Upper lobe of right lung (tissue), 1 donor: ENCODE results near the gene ABLIM2. TPM values are rescaled to one million over a fixed set of nuclear protein-coding genes. Genes with fewer than 3 reads are reported as not detected.

Source experiments
- ATAC-seq: fragments of 200-7000 bp; cut with Tn5 transposase; one replicate; pipeline ENCODE4 v1.9.1; 2020; ENCODE audit warnings: mild to moderate bottlenecking, moderate library complexity
- DNase-seq: peaks from one replicate; pipeline ENCODE4 v3.0.0-alpha.2; 2020
- H3K27ac ChIP-seq: fragments of 200-600 bp; one replicate; pipeline ENCODE4 v1.8.0; 2022
- H3K27me3 ChIP-seq: fragments of 200-600 bp; one replicate; pipeline ENCODE4 v1.8.0; 2022; ENCODE audit warnings: mild to moderate bottlenecking
- H3K36me3 ChIP-seq: fragments of 200-600 bp; one replicate; pipeline ENCODE4 v1.8.0; 2022
- H3K4me1 ChIP-seq: fragments of 200-600 bp; one replicate; pipeline ENCODE4 v1.8.0; 2022
- H3K4me3 ChIP-seq: fragments of 200-600 bp; one replicate; pipeline ENCODE4 v1.8.0; 2022; ENCODE audit warnings: mild to moderate bottlenecking
- H3K9me3 ChIP-seq: fragments of 200-600 bp; one replicate; pipeline ENCODE4 v1.8.0; 2022
- CTCF ChIP-seq: fragments of 200-600 bp; IDR thresholded peaks from one replicate; pipeline ENCODE4 v1.8.0; 2022; ENCODE audit warnings: antibody characterized with exemption
- intact Hi-C: fragments of 100-400 bp; cut with DNase I; formaldehyde crosslinking; loops from one replicate; pipeline ENCODE4 v1.11.0; 2022
- total RNA-seq: library from RNA; stranded (reverse); fragmentation: NEBNext Ultra II Directional; extraction: Animal tissue kit (Norgen Biotek cat#: 25700); gene quantifications from one replicate; pipeline ENCODE4 v1.2.1, GENCODE V29; 2021
- donor health status: DM: no; HTN: yes; CAD: no; lungs with severe emphysema.

Gene ABLIM2
- total RNA-seq, 1 donor from 2014 or later, result 12.7 TPM

- H3K4me1 ChIP-seq, result no peaks in the 10 kb centered on the region
- no peak for TF ChIP-seq CTCF
- H3K27me3 ChIP-seq, result no peaks in the 10 kb centered on the region
- no peak overlapping the region for H3K4me3 ChIP-seq
- DNase-seq (no peak), ATAC-seq (no peak)
- H3K27ac ChIP-seq, result no peak overlapping the region
- H3K9me3 ChIP-seq, result no peaks in the 10 kb centered on the region
- intact Hi-C loops, result no loop called here
- no peaks in the 10 kb centered on the region for H3K36me3 ChIP-seq
Measured at GRCh38 chr4:8106451-8107025, 52.1 kb downstream of the ABLIM2 start.

- H3K9me3 ChIP-seq, result no peaks in the 10 kb centered on the region
- H3K36me3 ChIP-seq, result no peaks in the 10 kb centered on the region
- intact Hi-C loops, result no loop called here
- no peak for TF ChIP-seq CTCF
- peaks cover 8% of the 10 kb centered on the region for H3K4me1 ChIP-seq
- no peak overlapping the region for H3K27ac ChIP-seq
- ATAC-seq, result no peak
- DNase-seq, result no peak
- no peaks in the 10 kb centered on the region for H3K27me3 ChIP-seq
- no peak overlapping the region for H3K4me3 ChIP-seq
Measured at GRCh38 chr4:8105306-8106100, 53.1 kb downstream of the ABLIM2 start.

- intact Hi-C loops, result no loop called here
- H3K36me3 ChIP-seq, result no peaks in the 10 kb centered on the region
- H3K4me1 ChIP-seq, result peaks cover 13% of the 10 kb centered on the region
- no peak overlapping the region for H3K27ac ChIP-seq
- no peak for TF ChIP-seq CTCF
- DNase-seq (no peak), ATAC-seq (no peak)
- H3K4me3 ChIP-seq, result no peak overlapping the region
- H3K27me3 ChIP-seq, result no peaks in the 10 kb centered on the region
- H3K9me3 ChIP-seq, result no peaks in the 10 kb centered on the region
Measured at GRCh38 chr4:8104491-8105305, 53.9 kb downstream of the ABLIM2 start.

GRCh38 chr4:8103421-8104390, 54.9 kb downstream of the ABLIM2 start:
- intact Hi-C loops, result no loop called here

More at GRCh38 chr4:8103421-8104390, 54.9 kb downstream of the ABLIM2 start:
- H3K4me1 ChIP-seq, result peaks cover 13% of the 10 kb centered on the region
- DNase-seq (no peak), ATAC-seq (no peak)
- no peak for TF ChIP-seq CTCF
- H3K27ac ChIP-seq, result no peak overlapping the region
- no peaks in the 10 kb centered on the region for H3K9me3 ChIP-seq
- H3K36me3 ChIP-seq, result no peaks in the 10 kb centered on the region
- no peak overlapping the region for H3K4me3 ChIP-seq
- no peaks in the 10 kb centered on the region for H3K27me3 ChIP-seq
